CD4-positive, alpha-beta T cell treated with Interleukin-15 for 4 hours (primary cell): Measurements from ENCODE around the gene SLC17A1.
A peak's percentile ranks its signal among the peaks of the same experiment; 100 is the strongest.

Experiments used
- DNase-seq: peaks from one replicate; pipeline ENCODE4 v3.0.0-alpha.2; 2020; ENCODE audit warnings: low spot score

SLC17A1 gene

GRCh38 chr6:25832670-25833069, 818 bp upstream of the SLC17A1 start:
- DNase-seq, result no peak

- DNase-seq, result no peak
Observed at GRCh38 chr6:25832307-25832662, 433 bp upstream of the SLC17A1 start.

GRCh38 chr6:25830458-25830857, 1.4 kb downstream of the SLC17A1 start:
- DNase-seq, result no peak

GRCh38 chr6:25829375-25829774, 2.5 kb downstream of the SLC17A1 start:
- DNase-seq, result no peak

- no peak for DNase-seq
Observed at GRCh38 chr6:25821341-25821740, 10.5 kb downstream of the SLC17A1 start.

- no peak for DNase-seq
Observed at GRCh38 chr6:25816252-25816651, 15.6 kb downstream of the SLC17A1 start.

- DNase-seq, result no peak
Observed at GRCh38 chr6:25815194-25815593, 16.7 kb downstream of the SLC17A1 start.

- DNase-seq, result no peak
Observed at GRCh38 chr6:25804804-25805203, 27.0 kb downstream of the SLC17A1 start.

GRCh38 chr6:25801436-25801835, 30.4 kb downstream of the SLC17A1 start:
- DNase-seq, result no peak

- no peak for DNase-seq
Observed at GRCh38 chr6:25794784-25795183, 37.1 kb downstream of the SLC17A1 start.

GRCh38 chr6:25793970-25794369, 37.9 kb downstream of the SLC17A1 start:
- DNase-seq, result no peak

- no peak for DNase-seq
Observed at GRCh38 chr6:25792016-25792415, 39.8 kb downstream of the SLC17A1 start.

- DNase-seq, result no peak
Observed at GRCh38 chr6:25789475-25789874, 42.4 kb downstream of the SLC17A1 start.

GRCh38 chr6:25788305-25788922, 43.4 kb downstream of the SLC17A1 start:
- DNase-seq, result peak; percentile 28

GRCh38 chr6:25787428-25787827, 44.4 kb downstream of the SLC17A1 start:
- DNase-seq, result no peak

- DNase-seq, result no peak
Observed at GRCh38 chr6:25781134-25781533, 50.7 kb downstream of the SLC17A1 start.

GRCh38 chr6:25777856-25778649, 53.8 kb downstream of the SLC17A1 start:
- DNase-seq, result no peak

GRCh38 chr6:25777031-25777430, 54.8 kb downstream of the SLC17A1 start:
- DNase-seq, result no peak

- no peak for DNase-seq
Observed at GRCh38 chr6:25774120-25774715, 57.6 kb downstream of the SLC17A1 start.

- no peak for DNase-seq
Observed at GRCh38 chr6:25769983-25770382, 61.9 kb downstream of the SLC17A1 start.

- no peak for DNase-seq
Observed at GRCh38 chr6:25768566-25768965, 63.3 kb downstream of the SLC17A1 start.

GRCh38 chr6:25764611-25765010, 67.2 kb downstream of the SLC17A1 start:
- DNase-seq, result no peak

GRCh38 chr6:25757936-25758642, 73.8 kb downstream of the SLC17A1 start:
- DNase-seq, result no peak
